Neural cell (in vitro differentiated cells): ENCODE results near the gene ZNRD2. TPM values are rescaled to one million over a fixed set of nuclear protein-coding genes. Genes with fewer than 3 reads are reported as not detected.
"Not testable (repeated sequence)": the region's sequence is repeated elsewhere in the genome, so short reads cannot be mapped to it uniquely, and the experiment has no call there.

ENCODE experiments used
- H2AFZ ChIP-seq: fragments of 200-600, 300-800 bp; sonication (generic), shearing (Covaris generic); 2 replicates; pipeline ENCODE4 v1.6.0; 2014; ENCODE audit warnings: low read depth, mild to moderate bottlenecking, antibody characterized with exemption, low read length, moderate library complexity
- H3F3A ChIP-seq: fragments of 200-600 bp; shearing (Covaris generic); 2 replicates; pipeline ENCODE4 v1.6.1; 2016; ENCODE audit warnings: mild to moderate bottlenecking, moderate library complexity, mixed read lengths, antibody characterized with exemption, low read length; ENCODE audit not compliant: insufficient read depth, poor library complexity, severe bottlenecking
- H3K27ac ChIP-seq: fragments of 200-600, 300-800 bp; sonication (generic), shearing (Covaris generic); 2 replicates; pipeline ENCODE4 v1.5.1; 2014; ENCODE audit warnings: mild to moderate bottlenecking, low read length, moderate library complexity
- H3K27me3 ChIP-seq: fragments of 300-800, 200-600 bp; sonication (generic), shearing (Covaris generic); 2 replicates; pipeline ENCODE4 v1.6.0; 2014; ENCODE audit warnings: mild to moderate bottlenecking, low read depth, low read length, moderate library complexity; ENCODE audit not compliant: insufficient read depth
- H3K36me3 ChIP-seq: fragments of 300-800, 200-600 bp; sonication (generic), shearing (Covaris generic); 2 replicates; pipeline ENCODE4 v1.5.1; 2014; ENCODE audit warnings: mild to moderate bottlenecking, antibody characterized with exemption, low read length, moderate library complexity; ENCODE audit not compliant: insufficient read depth
- H3K4me2 ChIP-seq: fragments of 300-800, 200-600 bp; sonication (generic), shearing (Covaris generic); 2 replicates; pipeline ENCODE4 v1.6.0; 2014; ENCODE audit warnings: mild to moderate bottlenecking, low read length
- H3K4me3 ChIP-seq: fragments of 300-800, 200-600 bp; sonication (generic), shearing (Covaris generic); 2 replicates; pipeline ENCODE4 v1.5.1; 2014; ENCODE audit warnings: mild to moderate bottlenecking, low read length, moderate library complexity
- H3K79me2 ChIP-seq: fragments of 200-600 bp; shearing (Covaris generic); replicated peaks from 2 replicates; pipeline ENCODE4 v1.6.0; 2014; ENCODE audit warnings: mild to moderate bottlenecking, low read length, moderate library complexity; ENCODE audit not compliant: insufficient read depth
- H3K9ac ChIP-seq: fragments of 300-800, 200-600 bp; sonication (generic), shearing (Covaris generic); 2 replicates; pipeline ENCODE4 v1.6.1; 2016; ENCODE audit warnings: mild to moderate bottlenecking, low read length, mixed read lengths
- H3K9me2 ChIP-seq: fragments of 200-600 bp; shearing (Covaris generic); 2 replicates; pipeline ENCODE4 v1.6.1; 2016; ENCODE audit warnings: mild to moderate bottlenecking, low read length, mixed read lengths; ENCODE audit not compliant: insufficient read depth
- H3K9me3 ChIP-seq: fragments of 200-600, 300-800 bp; sonication (generic), shearing (Covaris generic); 2 replicates; pipeline ENCODE4 v1.6.1; 2016; ENCODE audit warnings: mild to moderate bottlenecking, mixed run types, low read length, moderate library complexity, mixed read lengths
- H4K20me1 ChIP-seq: fragments of 200-600 bp; shearing (Covaris generic); 2 replicates; pipeline ENCODE4 v1.6.1; 2016; ENCODE audit warnings: mild to moderate bottlenecking, mixed run types; ENCODE audit not compliant: insufficient read depth
- CTCF ChIP-seq: fragments of 450-650 bp; IDR thresholded peaks from 2 replicates; pipeline ENCODE4 v1.5.1; 2014; ENCODE audit warnings: antibody characterized with exemption, mild to moderate bottlenecking, moderate library complexity; ENCODE audit not compliant: poor library complexity, severe bottlenecking
- EP300 ChIP-seq: fragments of 450-650 bp; conservative IDR thresholded peaks from 2 replicates; pipeline ENCODE4 v1.6.1; 2014; ENCODE audit warnings: antibody characterized with exemption, mild to moderate bottlenecking, moderate library complexity; ENCODE audit not compliant: poor library complexity, severe bottlenecking
- EZH2 ChIP-seq: fragments of 200-600, 300-800 bp; shearing (Covaris generic), sonication (generic); IDR thresholded peaks from 2 replicates; pipeline ENCODE4 v1.6.1; 2014; ENCODE audit warnings: antibody characterized with exemption, low read length, borderline replicate concordance, mild to moderate bottlenecking; ENCODE audit not compliant: insufficient read depth, poor library complexity, severe bottlenecking
- MXI1 ChIP-seq: fragments of 450-650 bp; conservative IDR thresholded peaks from 2 replicates; pipeline ENCODE4 v1.6.1; 2014; ENCODE audit warnings: antibody characterized with exemption, mild to moderate bottlenecking; ENCODE audit not compliant: poor library complexity, severe bottlenecking
- POLR2AphosphoS5 ChIP-seq: IDR thresholded peaks from 2 replicates; pipeline ENCODE4 v1.6.1; 2012
- RAD21 ChIP-seq: fragments of 450-650 bp; conservative IDR thresholded peaks from 2 replicates; pipeline ENCODE4 v1.6.1; 2014; ENCODE audit warnings: antibody characterized with exemption, mild to moderate bottlenecking, moderate library complexity
- REST ChIP-seq: IDR thresholded peaks from 2 replicates; pipeline ENCODE4 v1.6.1; 2012; ENCODE audit warnings: borderline replicate concordance
- SMC3 ChIP-seq: fragments of 450-650 bp; conservative IDR thresholded peaks from 2 replicates; pipeline ENCODE4 v1.6.1; 2014; ENCODE audit warnings: antibody characterized with exemption, mild to moderate bottlenecking, moderate library complexity; ENCODE audit not compliant: poor library complexity
- TAF1 ChIP-seq: IDR thresholded peaks from 2 replicates; pipeline ENCODE4 v1.6.1; 2012; ENCODE audit warnings: low read depth
- polyA plus RNA-seq: library from polyadenylated mRNA; depleted of rRNA; stranded (reverse); fragments of >200 nt; gene quantifications from 2 replicates; pipeline ENCODE4 v1.2.3, GENCODE V29; 2014

Gene ZNRD2
- polyA plus RNA-seq, 1 donor from 2014 or later: 36.2 TPM

- H3K27me3 ChIP-seq: no peaks in the 10 kb centered on the region
- TF ChIP-seq EP300 (no peak), REST (no peak), EZH2 (no peak), SMC3 (no peak), MXI1 (no peak), RAD21 (no peak), TAF1 (no peak), CTCF (no peak), POLR2AphosphoS5 (no peak)
- H3K27ac ChIP-seq: no peak overlapping the region
- H3K4me2 ChIP-seq: no peak overlapping the region
- no peaks in the 10 kb centered on the region for H3K9me3 ChIP-seq
- peaks cover 12% of the 10 kb centered on the region for H3K79me2 ChIP-seq
- no peak overlapping the region for H3K9ac ChIP-seq
- no peaks in the 10 kb centered on the region for H4K20me1 ChIP-seq
- H3K36me3 ChIP-seq: no peaks in the 10 kb centered on the region
- H3K4me3 ChIP-seq: no peak overlapping the region
- peaks cover under 1% of the 10 kb centered on the region for H3F3A ChIP-seq
- no peak overlapping the region for H2AFZ ChIP-seq
- no peaks in the 10 kb centered on the region for H3K9me2 ChIP-seq
Observed at GRCh38 chr11:65563601-65564000, 6.7 kb upstream of the ZNRD2 start.

GRCh38 chr11:65564879-65565559 lies 5.3 kb upstream of the ZNRD2 start:
- H3K27me3 ChIP-seq, H3K36me3 ChIP-seq, H2AFZ ChIP-seq, H3K4me3 ChIP-seq, H3K9me3 ChIP-seq, H3K9me2 ChIP-seq, H3K27ac ChIP-seq, H3K4me2 ChIP-seq, H3F3A ChIP-seq, H3K9ac ChIP-seq, H4K20me1 ChIP-seq: not testable (repeated sequence)
- H3K79me2 ChIP-seq: peaks cover 14% of the 10 kb centered on the region
